Measurements from ENCODE around the gene PADI3.

DNA sequence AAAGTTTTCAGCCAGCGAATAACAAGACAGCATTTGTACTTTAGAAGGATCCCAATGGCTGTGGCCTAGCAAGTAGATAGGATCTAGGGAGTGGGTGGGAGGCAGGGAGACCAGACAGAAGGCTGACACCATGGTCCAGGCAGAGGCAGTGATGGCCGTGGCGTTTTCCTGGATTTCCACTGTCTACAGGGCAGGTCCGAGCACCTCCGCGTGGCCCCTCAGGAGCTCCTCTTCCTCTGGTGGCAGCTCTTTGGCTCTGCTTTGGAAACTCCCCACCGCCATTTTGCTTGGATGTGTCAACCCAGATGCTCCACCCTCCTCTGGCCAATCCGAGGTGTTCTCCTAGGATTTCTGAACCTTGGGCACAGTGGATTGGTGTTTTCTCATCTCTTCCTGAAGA is 84.2 kb downstream of the PADI3 start:
- TF ChIP-seq GABPB1 (CRISPR knock-in tag; IDR thresholded peaks at IDR 0.05) (no peak), CTCF (IDR thresholded peaks at IDR 0.05) (no peak), IRF2 (CRISPR knock-in tag; IDR thresholded peaks at IDR 0.05; ENCODE audit: borderline replicate concordance, low read depth) (no peak), ZNF138 (CRISPR knock-in tag; conservative IDR thresholded peaks at IDR 0.05) (no peak)
- TF ChIP-seq, protein P1, sequence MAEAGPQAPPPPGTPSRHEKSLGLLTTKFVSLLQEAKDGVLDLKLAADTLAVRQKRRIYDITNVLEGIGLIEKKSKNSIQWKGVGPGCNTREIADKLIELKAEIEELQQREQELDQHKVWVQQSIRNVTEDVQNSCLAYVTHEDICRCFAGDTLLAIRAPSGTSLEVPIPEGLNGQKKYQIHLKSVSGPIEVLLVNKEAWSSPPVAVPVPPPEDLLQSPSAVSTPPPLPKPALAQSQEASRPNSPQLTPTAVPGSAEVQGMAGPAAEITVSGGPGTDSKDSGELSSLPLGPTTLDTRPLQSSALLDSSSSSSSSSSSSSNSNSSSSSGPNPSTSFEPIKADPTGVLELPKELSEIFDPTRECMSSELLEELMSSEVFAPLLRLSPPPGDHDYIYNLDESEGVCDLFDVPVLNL (CRISPR knock-in tag; IDR thresholded peaks at IDR 0.05; ENCODE audit: borderline replicate concordance, low read depth) = no peak

All from WTC11 (cell line).